ENCODE measurements around the gene UBE2J2.

GRCh38 chr1:1220197-1220596, 53.5 kb downstream of the UBE2J2 start:
- TF ChIP-seq, protein P1, sequence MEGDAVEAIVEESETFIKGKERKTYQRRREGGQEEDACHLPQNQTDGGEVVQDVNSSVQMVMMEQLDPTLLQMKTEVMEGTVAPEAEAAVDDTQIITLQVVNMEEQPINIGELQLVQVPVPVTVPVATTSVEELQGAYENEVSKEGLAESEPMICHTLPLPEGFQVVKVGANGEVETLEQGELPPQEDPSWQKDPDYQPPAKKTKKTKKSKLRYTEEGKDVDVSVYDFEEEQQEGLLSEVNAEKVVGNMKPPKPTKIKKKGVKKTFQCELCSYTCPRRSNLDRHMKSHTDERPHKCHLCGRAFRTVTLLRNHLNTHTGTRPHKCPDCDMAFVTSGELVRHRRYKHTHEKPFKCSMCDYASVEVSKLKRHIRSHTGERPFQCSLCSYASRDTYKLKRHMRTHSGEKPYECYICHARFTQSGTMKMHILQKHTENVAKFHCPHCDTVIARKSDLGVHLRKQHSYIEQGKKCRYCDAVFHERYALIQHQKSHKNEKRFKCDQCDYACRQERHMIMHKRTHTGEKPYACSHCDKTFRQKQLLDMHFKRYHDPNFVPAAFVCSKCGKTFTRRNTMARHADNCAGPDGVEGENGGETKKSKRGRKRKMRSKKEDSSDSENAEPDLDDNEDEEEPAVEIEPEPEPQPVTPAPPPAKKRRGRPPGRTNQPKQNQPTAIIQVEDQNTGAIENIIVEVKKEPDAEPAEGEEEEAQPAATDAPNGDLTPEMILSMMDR (IDR thresholded peaks at IDR 0.05 in 8 of 11, conservative IDR thresholded peaks at IDR 0.05 in 3 of 11): no peak
- no peak for TF ChIP-seq POLR2A (IDR thresholded peaks at IDR 0.05)

All from spleen (tissue), 7 donors.